Loucy (cell line): ENCODE data around the gene SYNJ1.

Experiments
- H2AFZ ChIP-seq: fragments of 200-600 bp; sonication (generic); 2 replicates; pipeline ENCODE4 v1.6.0; 2016; ENCODE audit warnings: antibody characterized with exemption, mild to moderate bottlenecking, low read length, moderate library complexity
- H3F3A ChIP-seq: fragments of 200-600 bp; 2 replicates; pipeline ENCODE4 v1.6.0; 2016; ENCODE audit warnings: antibody characterized with exemption, low read depth, mild to moderate bottlenecking
- H3K27me3 ChIP-seq: fragments of 200-600 bp; sonication (generic); 2 replicates; pipeline ENCODE4 v1.6.1; 2014; ENCODE audit warnings: low read length, mild to moderate bottlenecking; ENCODE audit not compliant: insufficient read depth, poor library complexity, severe bottlenecking
- H3K36me3 ChIP-seq: fragments of 200-600 bp; sonication (generic); 2 replicates; pipeline ENCODE4 v1.6.1; 2016; ENCODE audit warnings: low read length; ENCODE audit not compliant: insufficient read depth
- H3K4me1 ChIP-seq: fragments of 200-600 bp; sonication (generic); 2 replicates; pipeline ENCODE4 v1.5.1; 2014; ENCODE audit warnings: low read length, mild to moderate bottlenecking; ENCODE audit not compliant: insufficient read depth, poor library complexity, severe bottlenecking
- H3K4me2 ChIP-seq: fragments of 200-600 bp; sonication (generic); 2 replicates; pipeline ENCODE4 v1.6.0; 2014; ENCODE audit warnings: antibody characterized with exemption, low read length, low read depth, mild to moderate bottlenecking; ENCODE audit not compliant: poor library complexity, severe bottlenecking
- H3K4me3 ChIP-seq: fragments of 200-600 bp; sonication (generic); 2 replicates; pipeline ENCODE4 v1.5.1; 2014; ENCODE audit warnings: low read length, mild to moderate bottlenecking, mixed read lengths; ENCODE audit not compliant: poor library complexity, severe bottlenecking
- H3K79me2 ChIP-seq: fragments of 200-600 bp; sonication (generic); 2 replicates; pipeline ENCODE4 v1.6.1; 2014; ENCODE audit warnings: low read length; ENCODE audit not compliant: insufficient read depth
- H3K9ac ChIP-seq: fragments of 200-600 bp; sonication (generic); 2 replicates; pipeline ENCODE4 v1.6.0; 2014; ENCODE audit warnings: mild to moderate bottlenecking, low read depth, low read length, moderate library complexity; ENCODE audit not compliant: poor library complexity, severe bottlenecking
- H3K9me2 ChIP-seq: fragments of 200-600 bp; sonication (generic); replicated peaks from 2 replicates; pipeline ENCODE4 v1.6.1; 2016; ENCODE audit warnings: low read depth, low read length, mixed read lengths
- H3K9me3 ChIP-seq: fragments of 200-600 bp; sonication (generic); 2 replicates; pipeline ENCODE4 v1.6.1; 2014; ENCODE audit warnings: mild to moderate bottlenecking, antibody characterized with exemption, low read length, low read depth; ENCODE audit not compliant: insufficient read depth
- H4K20me1 ChIP-seq: fragments of 200-600 bp; sonication (generic); 2 replicates; pipeline ENCODE4 v1.6.0; 2014; ENCODE audit warnings: antibody characterized with exemption, low read length, mild to moderate bottlenecking; ENCODE audit not compliant: insufficient read depth, poor library complexity, severe bottlenecking
- CTCF ChIP-seq: fragments of 200-600 bp; sonication (generic); conservative IDR thresholded peaks from 2 replicates; pipeline ENCODE4 v1.5.1; 2014; ENCODE audit warnings: mild to moderate bottlenecking, antibody characterized with exemption, low read length
- EZH2phosphoT487 ChIP-seq: fragments of 200-600 bp; IDR thresholded peaks from 2 replicates; pipeline ENCODE4 v1.6.1; 2018; ENCODE audit warnings: antibody characterized with exemption, mild to moderate bottlenecking, moderate library complexity, borderline replicate concordance

SYNJ1 gene

DNA sequence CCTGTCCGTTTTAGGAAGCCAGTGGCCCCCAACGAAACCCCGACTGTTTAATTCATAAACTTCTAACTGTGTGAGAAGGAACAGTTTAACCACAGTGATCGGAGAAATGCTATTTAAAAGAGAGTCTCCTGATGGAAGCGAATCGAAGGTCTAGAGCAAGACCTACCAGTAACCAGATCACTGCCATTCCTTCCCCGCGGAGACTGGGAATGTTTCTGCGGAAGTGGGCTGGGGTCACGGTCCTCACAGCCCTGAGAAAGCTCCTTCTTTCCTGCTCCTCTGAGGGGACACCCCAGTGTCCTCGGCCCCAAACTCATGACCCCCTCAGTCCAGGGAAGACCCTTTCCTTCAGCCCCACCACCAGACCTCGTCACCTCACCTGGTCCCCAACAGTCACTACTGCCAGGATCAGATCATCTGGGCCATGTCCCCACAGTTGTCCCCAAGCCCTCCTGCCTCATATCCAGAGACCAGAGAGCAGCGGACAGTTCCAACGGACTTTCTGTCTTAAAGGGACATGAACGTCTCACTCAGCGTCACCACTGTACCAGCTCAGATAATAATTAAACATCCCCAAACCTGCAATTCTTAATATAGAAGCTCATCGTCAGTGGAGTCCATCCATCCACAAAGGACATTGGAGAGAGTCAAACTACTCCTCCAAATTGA lies 142.6 kb downstream of the SYNJ1 start, which contains the start of gene TCP10L:
Gene TCP10L (minus strand): TSS at position 482 of the 669 bp plus-strand sequence. CDS start 1,219 bp downstream, outside the sequence.
- H2AFZ ChIP-seq: no peak within 1 kb of the TSS

DNA sequence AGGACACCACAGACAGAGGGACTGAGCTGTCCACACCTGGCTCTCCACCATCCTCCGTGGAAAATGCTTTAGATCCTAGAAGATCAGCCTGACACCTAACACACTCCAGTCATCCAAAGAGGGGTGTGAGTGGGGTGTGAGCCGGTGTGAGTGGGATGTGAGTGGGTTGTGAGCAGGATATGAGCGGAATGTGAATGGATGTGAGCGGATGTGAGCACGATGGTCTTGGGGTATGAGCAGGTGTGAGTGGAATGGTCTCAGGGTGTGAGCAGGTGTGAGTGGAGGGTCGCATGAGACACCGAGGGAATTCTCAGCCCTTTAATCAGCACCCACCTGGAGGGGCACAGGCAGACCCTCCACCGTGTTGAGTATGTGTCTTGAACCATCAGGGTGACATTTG lies 143.3 kb downstream of the SYNJ1 start:
- H3K9ac ChIP-seq: no peak overlapping the region
- no peaks in the 10 kb centered on the region for H3K9me3 ChIP-seq
- H3F3A ChIP-seq: no peaks in the 10 kb centered on the region
- H3K27me3 ChIP-seq: no peaks in the 10 kb centered on the region
- no peaks in the 10 kb centered on the region for H3K36me3 ChIP-seq
- H4K20me1 ChIP-seq: no peaks in the 10 kb centered on the region
- no peaks in the 10 kb centered on the region for H3K4me1 ChIP-seq
- H2AFZ ChIP-seq: no peak overlapping the region
- TF ChIP-seq CTCF: no peak
- TF ChIP-seq EZH2phosphoT487: no peak
- no peaks in the 10 kb centered on the region for H3K79me2 ChIP-seq
- H3K4me2 ChIP-seq: no peak overlapping the region
- no peak overlapping the region for H3K4me3 ChIP-seq
- no peaks in the 10 kb centered on the region for H3K9me2 ChIP-seq

More for the DNA sequence above, 142.6 kb downstream of the SYNJ1 start, which contains the start of gene TCP10L:
- no peak within 1 kb of the TSS for H3K9ac ChIP-seq
- no peaks in the 10 kb centered on the region for H3K36me3 ChIP-seq
- no peaks in the 10 kb centered on the region for H3K9me2 ChIP-seq
- no peaks in the 10 kb centered on the region for H3K79me2 ChIP-seq
- no peaks in the 10 kb centered on the region for H3F3A ChIP-seq
- TF ChIP-seq CTCF (no peak), EZH2phosphoT487 (no peak)
- no peaks in the 10 kb centered on the region for H3K4me1 ChIP-seq
- no peaks in the 10 kb centered on the region for H3K9me3 ChIP-seq
- no peaks in the 10 kb centered on the region for H3K27me3 ChIP-seq
- H3K4me2 ChIP-seq: no peak within 1 kb of the TSS
- H3K4me3 ChIP-seq: no peak within 1 kb of the TSS
- no peaks in the 10 kb centered on the region for H4K20me1 ChIP-seq

- Histone ChIP-seq H4K20me1 (no peaks in the 10 kb centered on the region), H3K4me2 (no peak overlapping the region), H3F3A (no peaks in the 10 kb centered on the region), H3K9me3 (no peaks in the 10 kb centered on the region), H2AFZ (no peak overlapping the region), H3K9ac (no peak overlapping the region), H3K4me1 (no peaks in the 10 kb centered on the region), H3K9me2 (no peaks in the 10 kb centered on the region), H3K79me2 (no peaks in the 10 kb centered on the region), H3K4me3 (no peak overlapping the region), H3K36me3 (no peaks in the 10 kb centered on the region), H3K27me3 (no peaks in the 10 kb centered on the region)
- TF ChIP-seq CTCF: no peak
- TF ChIP-seq EZH2phosphoT487: no peak
These were observed 146.1 kb downstream of the SYNJ1 start for GRCh38 chr21:32581732-32582131.
